Liver (tissue), 9 donors: ENCODE results near the gene SEMA3B. TPM values are rescaled to one million over a fixed set of nuclear protein-coding genes. Genes with fewer than 3 reads are reported as not detected.
A peak's percentile ranks its signal among the peaks of the same experiment; 100 is the strongest.

Experiments used
- DNase-seq: peaks from one replicate; pipeline ENCODE4 v3.0.0-alpha.2; 2017; ENCODE audit warnings: low spot score
- H3K27ac ChIP-seq, 2 donors: one replicate each; pipeline ENCODE4 v1.7.0; 2013; ENCODE audit warnings: inconsistent platforms in 2 of 2, low read length in 2 of 2, control low read depth in 1 of 2, low read depth in 1 of 2, mild to moderate bottlenecking in 1 of 2
- H3K27me3 ChIP-seq, 4 donors: one replicate each; pipeline versions ENCODE4 v1.6.1 to v1.7.0; 2013; ENCODE audit warnings: low read length in 3 of 4, inconsistent platforms in 1 of 4, mild to moderate bottlenecking in 1 of 4, moderate library complexity in 1 of 4; ENCODE audit not compliant: control insufficient read depth in 4 of 4, insufficient read depth in 4 of 4
- H3K36me3 ChIP-seq, 4 donors: one replicate each; pipeline versions ENCODE4 v1.6.1 to v1.7.0; 2013; ENCODE audit warnings: low read length in 3 of 4, mild to moderate bottlenecking in 3 of 4, low read depth in 1 of 4, moderate library complexity in 1 of 4; ENCODE audit not compliant: control insufficient read depth in 4 of 4, insufficient read depth in 3 of 4
- H3K4me1 ChIP-seq, 4 donors: one replicate each; pipeline versions ENCODE4 v1.6.1 to v1.7.0; 2013; ENCODE audit warnings: low read length in 3 of 4, mild to moderate bottlenecking in 3 of 4, moderate library complexity in 1 of 4; ENCODE audit not compliant: control insufficient read depth in 4 of 4, insufficient read depth in 4 of 4
- H3K4me3 ChIP-seq, 3 donors: one replicate each; pipeline versions ENCODE4 v1.6.1 to v1.7.0; 2013; ENCODE audit warnings: low read length in 3 of 3, control low read depth in 1 of 3, low read depth in 1 of 3, mild to moderate bottlenecking in 1 of 3
- H3K9ac ChIP-seq, 2 donors: one replicate each; pipeline ENCODE4 v1.7.0; 2013; ENCODE audit warnings: low read length in 2 of 2, mild to moderate bottlenecking in 2 of 2, moderate library complexity in 2 of 2, control low read depth in 1 of 2, low read depth in 1 of 2
- H3K9me3 ChIP-seq, 4 donors: one replicate each; pipeline versions ENCODE4 v1.6.1 to v1.7.0; 2013; ENCODE audit warnings: low read length in 3 of 4; ENCODE audit not compliant: control insufficient read depth in 4 of 4
- ATF3 ChIP-seq: IDR thresholded peaks from 2 replicates; pipeline ENCODE4 v1.6.1; 2016; ENCODE audit warnings: antibody characterized with exemption
- EGR1 ChIP-seq, 2 donors: IDR thresholded peaks; 2 replicates each; pipeline ENCODE4 v1.6.1; 2016 to 2018; ENCODE audit warnings: antibody characterized with exemption in 2 of 2, low read depth in 2 of 2
- FOXA1 ChIP-seq: IDR thresholded peaks from 2 replicates; pipeline ENCODE4 v1.6.1; 2016; ENCODE audit warnings: antibody characterized with exemption
- FOXA2 ChIP-seq: IDR thresholded peaks from 2 replicates; pipeline ENCODE4 v1.6.1; 2016; ENCODE audit warnings: antibody characterized with exemption
- GABPA ChIP-seq, 2 donors: IDR thresholded peaks in 1 of 2; conservative IDR thresholded peaks in 1 of 2; 2 replicates each; pipeline ENCODE4 v1.6.1; 2016; ENCODE audit warnings: antibody characterized with exemption in 2 of 2, mild to moderate bottlenecking in 1 of 2, moderate library complexity in 1 of 2
- HNF4A ChIP-seq, 2 donors: conservative IDR thresholded peaks; 2 replicates each; pipeline ENCODE4 v1.6.1; 2016; ENCODE audit warnings: antibody characterized with exemption in 2 of 2, mild to moderate bottlenecking in 2 of 2
- HNF4G ChIP-seq: IDR thresholded peaks from 2 replicates; pipeline ENCODE4 v1.6.1; 2016; ENCODE audit warnings: antibody characterized with exemption
- JUND ChIP-seq, 2 donors: IDR thresholded peaks; 2 replicates each; pipeline ENCODE4 v1.6.1; 2016; ENCODE audit warnings: antibody characterized with exemption in 2 of 2
- MAX ChIP-seq: IDR thresholded peaks from 2 replicates; pipeline ENCODE4 v1.6.1; 2016; ENCODE audit warnings: antibody characterized with exemption
- NR2F2 ChIP-seq: IDR thresholded peaks from 2 replicates; pipeline ENCODE4 v1.6.1; 2016; ENCODE audit warnings: antibody characterized with exemption
- RAD21 ChIP-seq, 2 donors: IDR thresholded peaks; 2 replicates each; pipeline ENCODE4 v1.6.1; 2016; ENCODE audit warnings: antibody characterized with exemption in 2 of 2, mild to moderate bottlenecking in 2 of 2
- RXRA ChIP-seq, 2 donors: IDR thresholded peaks; 2 replicates each; pipeline ENCODE4 v1.6.1; 2017 to 2018; ENCODE audit warnings: antibody characterized with exemption in 2 of 2, mild to moderate bottlenecking in 1 of 2
- SP1 ChIP-seq: IDR thresholded peaks from 2 replicates; pipeline ENCODE4 v1.6.1; 2018; ENCODE audit warnings: antibody characterized with exemption, mild to moderate bottlenecking
- TAF1 ChIP-seq: conservative IDR thresholded peaks from 2 replicates; pipeline ENCODE4 v1.6.1; 2016; ENCODE audit warnings: antibody characterized with exemption, mild to moderate bottlenecking
- YY1 ChIP-seq: IDR thresholded peaks from 2 replicates; pipeline ENCODE4 v1.6.1; 2016; ENCODE audit warnings: antibody characterized with exemption, mild to moderate bottlenecking
- WGBS: extraction: QIAGEN DNeasy Blood & Tissue Kit; methylation state at CpG from one replicate; pipeline ENCODE4 v1.1.7; 2013; 5-methylcytosine and 5-hydroxymethylcytosine counted together
- polyA plus RNA-seq, 2 donors: library from polyadenylated mRNA; stranded (reverse) in 1 of 2; unstranded in 1 of 2; fragments of 200-250 nt in 1 of 2; fragments of >200 nt in 1 of 2; fragmentation: Nextera tagmentation in 1 of 2; extraction: Ambion mirVana in 1 of 2; gene quantifications; one replicate each; pipeline versions ENCODE4 v1.2.1 to v1.2.3, GENCODE V29; 2013 to 2015
- total RNA-seq, 2 donors: library from RNA; depleted of rRNA; stranded (reverse); fragments of >200 nt; gene quantifications; one replicate each; pipeline ENCODE4 v1.2.3, GENCODE V29; 2014
- TF ChIP-seq, protein P1 (sequence below): fragments of 150-350 bp; IDR thresholded peaks from 2 replicates; pipeline ENCODE4 v1.5.1; 2017; ENCODE audit warnings: improper control_type of control experiment, low read depth, low read length; ENCODE audit not compliant: missing input control
- TF ChIP-seq, protein P2 (sequence below): IDR thresholded peaks from 2 replicates; pipeline ENCODE4 v1.6.1; 2016; ENCODE audit warnings: antibody characterized with exemption
- TF ChIP-seq, protein P3 (sequence below): IDR thresholded peaks from 2 replicates; pipeline ENCODE4 v1.6.1; 2016; ENCODE audit warnings: antibody characterized with exemption, mild to moderate bottlenecking
- donor health status: healthy.
- donor health status: healthy.
- donor health status: healthy.
- donor health status: healthy.
- donor health status: healthy.

SEMA3B gene
- total and polyA plus RNA-seq, 4 donors: 0.40 to 1.5 (median 0.93) TPM

DNA sequence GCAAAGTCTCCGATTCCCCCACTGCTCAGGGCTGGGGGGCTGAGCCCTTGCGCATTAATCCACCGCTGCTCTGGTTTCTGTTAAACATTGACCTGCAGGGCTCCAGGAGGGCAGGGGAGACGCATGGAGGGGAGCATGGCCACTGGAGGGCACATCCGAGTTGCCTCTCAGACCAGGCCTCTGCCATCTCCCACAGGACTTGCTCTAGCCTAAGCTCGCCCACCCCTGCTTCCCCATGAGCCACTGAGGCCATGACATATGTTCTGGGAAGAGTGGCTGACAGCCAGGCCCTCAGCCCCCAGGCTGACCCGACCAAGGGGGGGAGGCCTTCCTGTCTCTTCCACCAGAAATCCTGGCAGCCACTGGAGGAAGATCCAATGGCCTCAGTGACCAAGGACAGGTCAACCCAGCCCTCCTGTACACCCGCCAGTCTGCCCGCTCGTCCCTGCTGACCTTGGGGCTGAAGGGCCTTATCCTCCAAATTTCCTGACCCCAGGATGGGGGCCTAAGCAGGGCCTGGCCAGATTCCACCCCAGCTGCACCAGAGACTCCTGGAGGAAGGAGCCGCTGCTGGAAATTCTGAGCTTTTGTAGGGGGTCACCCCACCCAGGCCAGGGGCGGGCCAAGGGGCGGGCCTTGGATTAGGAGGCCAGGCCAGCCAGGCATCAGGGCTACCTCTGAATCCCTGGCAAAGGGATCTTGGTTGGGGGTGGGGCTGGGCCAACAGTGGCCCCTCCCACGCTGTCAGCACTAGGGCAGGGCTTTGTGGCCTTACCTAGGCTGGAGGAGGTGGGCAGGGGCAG is 34.3 kb downstream of the SEMA3B start, which contains the start of gene HYAL1:
Gene HYAL1, minus strand, starts transcription at position 562 of the 803 bp plus-strand sequence. CDS start 618 bp downstream, outside the sequence.
- peaks cover 12 to 44% (median 28%) of the 10 kb centered on the region in 4 donors for H3K4me1 ChIP-seq
- H3K36me3 ChIP-seq: peaks cover 0 to 3% (median 0%) of the 10 kb centered on the region in 4 donors
- H3K27ac ChIP-seq: peak within 1 kb of the TSS; percentile 84 to 98
- no peaks in the 10 kb centered on the region for H3K9me3 ChIP-seq
- TF ChIP-seq FOXA2: no peak
- no peak for TF ChIP-seq MAX
- peak; percentile 67 for TF ChIP-seq SP1
- TF ChIP-seq HNF4G: no peak
- no peak for TF ChIP-seq ATF3
- TF ChIP-seq, protein P1, sequence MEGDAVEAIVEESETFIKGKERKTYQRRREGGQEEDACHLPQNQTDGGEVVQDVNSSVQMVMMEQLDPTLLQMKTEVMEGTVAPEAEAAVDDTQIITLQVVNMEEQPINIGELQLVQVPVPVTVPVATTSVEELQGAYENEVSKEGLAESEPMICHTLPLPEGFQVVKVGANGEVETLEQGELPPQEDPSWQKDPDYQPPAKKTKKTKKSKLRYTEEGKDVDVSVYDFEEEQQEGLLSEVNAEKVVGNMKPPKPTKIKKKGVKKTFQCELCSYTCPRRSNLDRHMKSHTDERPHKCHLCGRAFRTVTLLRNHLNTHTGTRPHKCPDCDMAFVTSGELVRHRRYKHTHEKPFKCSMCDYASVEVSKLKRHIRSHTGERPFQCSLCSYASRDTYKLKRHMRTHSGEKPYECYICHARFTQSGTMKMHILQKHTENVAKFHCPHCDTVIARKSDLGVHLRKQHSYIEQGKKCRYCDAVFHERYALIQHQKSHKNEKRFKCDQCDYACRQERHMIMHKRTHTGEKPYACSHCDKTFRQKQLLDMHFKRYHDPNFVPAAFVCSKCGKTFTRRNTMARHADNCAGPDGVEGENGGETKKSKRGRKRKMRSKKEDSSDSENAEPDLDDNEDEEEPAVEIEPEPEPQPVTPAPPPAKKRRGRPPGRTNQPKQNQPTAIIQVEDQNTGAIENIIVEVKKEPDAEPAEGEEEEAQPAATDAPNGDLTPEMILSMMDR: peak; percentile 20
- TF ChIP-seq, protein P2, sequence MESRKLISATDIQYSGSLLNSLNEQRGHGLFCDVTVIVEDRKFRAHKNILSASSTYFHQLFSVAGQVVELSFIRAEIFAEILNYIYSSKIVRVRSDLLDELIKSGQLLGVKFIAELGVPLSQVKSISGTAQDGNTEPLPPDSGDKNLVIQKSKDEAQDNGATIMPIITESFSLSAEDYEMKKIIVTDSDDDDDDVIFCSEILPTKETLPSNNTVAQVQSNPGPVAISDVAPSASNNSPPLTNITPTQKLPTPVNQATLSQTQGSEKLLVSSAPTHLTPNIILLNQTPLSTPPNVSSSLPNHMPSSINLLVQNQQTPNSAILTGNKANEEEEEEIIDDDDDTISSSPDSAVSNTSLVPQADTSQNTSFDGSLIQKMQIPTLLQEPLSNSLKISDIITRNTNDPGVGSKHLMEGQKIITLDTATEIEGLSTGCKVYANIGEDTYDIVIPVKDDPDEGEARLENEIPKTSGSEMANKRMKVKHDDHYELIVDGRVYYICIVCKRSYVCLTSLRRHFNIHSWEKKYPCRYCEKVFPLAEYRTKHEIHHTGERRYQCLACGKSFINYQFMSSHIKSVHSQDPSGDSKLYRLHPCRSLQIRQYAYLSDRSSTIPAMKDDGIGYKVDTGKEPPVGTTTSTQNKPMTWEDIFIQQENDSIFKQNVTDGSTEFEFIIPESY: no peak
- no peak for TF ChIP-seq GABPA (IDR thresholded peaks at IDR 0.05 in 1 of 2, conservative IDR thresholded peaks at IDR 0.05 in 1 of 2)
- TF ChIP-seq YY1: peak; percentile 60
- peak; percentile 99 for TF ChIP-seq TAF1
- TF ChIP-seq FOXA1: no peak
- peak in 1 of 2 donors; percentile 2 for TF ChIP-seq HNF4A (conservative IDR thresholded peaks at IDR 0.05)
- TF ChIP-seq RAD21 (IDR thresholded peaks at IDR 0.05): peak; percentile 29 to 56
- peak; percentile 97 for TF ChIP-seq NR2F2
- TF ChIP-seq EGR1 (IDR thresholded peaks at IDR 0.05; ENCODE audit: low read depth in 2 of 2): peak in 1 of 2 donors; percentile 16
- TF ChIP-seq RXRA (IDR thresholded peaks at IDR 0.05): peak; percentile 58 to 82
- TF ChIP-seq, protein P3, sequence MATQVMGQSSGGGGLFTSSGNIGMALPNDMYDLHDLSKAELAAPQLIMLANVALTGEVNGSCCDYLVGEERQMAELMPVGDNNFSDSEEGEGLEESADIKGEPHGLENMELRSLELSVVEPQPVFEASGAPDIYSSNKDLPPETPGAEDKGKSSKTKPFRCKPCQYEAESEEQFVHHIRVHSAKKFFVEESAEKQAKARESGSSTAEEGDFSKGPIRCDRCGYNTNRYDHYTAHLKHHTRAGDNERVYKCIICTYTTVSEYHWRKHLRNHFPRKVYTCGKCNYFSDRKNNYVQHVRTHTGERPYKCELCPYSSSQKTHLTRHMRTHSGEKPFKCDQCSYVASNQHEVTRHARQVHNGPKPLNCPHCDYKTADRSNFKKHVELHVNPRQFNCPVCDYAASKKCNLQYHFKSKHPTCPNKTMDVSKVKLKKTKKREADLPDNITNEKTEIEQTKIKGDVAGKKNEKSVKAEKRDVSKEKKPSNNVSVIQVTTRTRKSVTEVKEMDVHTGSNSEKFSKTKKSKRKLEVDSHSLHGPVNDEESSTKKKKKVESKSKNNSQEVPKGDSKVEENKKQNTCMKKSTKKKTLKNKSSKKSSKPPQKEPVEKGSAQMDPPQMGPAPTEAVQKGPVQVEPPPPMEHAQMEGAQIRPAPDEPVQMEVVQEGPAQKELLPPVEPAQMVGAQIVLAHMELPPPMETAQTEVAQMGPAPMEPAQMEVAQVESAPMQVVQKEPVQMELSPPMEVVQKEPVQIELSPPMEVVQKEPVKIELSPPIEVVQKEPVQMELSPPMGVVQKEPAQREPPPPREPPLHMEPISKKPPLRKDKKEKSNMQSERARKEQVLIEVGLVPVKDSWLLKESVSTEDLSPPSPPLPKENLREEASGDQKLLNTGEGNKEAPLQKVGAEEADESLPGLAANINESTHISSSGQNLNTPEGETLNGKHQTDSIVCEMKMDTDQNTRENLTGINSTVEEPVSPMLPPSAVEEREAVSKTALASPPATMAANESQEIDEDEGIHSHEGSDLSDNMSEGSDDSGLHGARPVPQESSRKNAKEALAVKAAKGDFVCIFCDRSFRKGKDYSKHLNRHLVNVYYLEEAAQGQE: peak; percentile 97
- TF ChIP-seq JUND (IDR thresholded peaks at IDR 0.05): peak in 1 of 2 donors; percentile 72
- peak; percentile 80 for DNase-seq
- peak within 1 kb of the TSS; percentile 50 to 81 (median 66) for H3K4me3 ChIP-seq
- peak within 1 kb of the TSS; percentile 75 to 87 for H3K9ac ChIP-seq
- 16% methylated on average over 14 of the region's 14 CpGs for WGBS
- H3K27me3 ChIP-seq: no peaks in the 10 kb centered on the region
